OCI-LY3 (cell line): Measurements from ENCODE around the gene CASS4.

Source experiments
- EZH2phosphoT487 ChIP-seq: fragments of 200-600 bp; shearing (Covaris generic); IDR thresholded peaks from 2 replicates; pipeline ENCODE4 v1.6.1; 2018; ENCODE audit warnings: antibody characterized with exemption, mixed run types, low read depth
- TF ChIP-seq, protein P1 (sequence below): fragments of 200-600, 300-600 bp; sonication (generic); IDR thresholded peaks from 2 replicates; pipeline ENCODE4 v1.5.1; 2014; ENCODE audit warnings: antibody characterized with exemption, low read length, low read depth

DNA sequence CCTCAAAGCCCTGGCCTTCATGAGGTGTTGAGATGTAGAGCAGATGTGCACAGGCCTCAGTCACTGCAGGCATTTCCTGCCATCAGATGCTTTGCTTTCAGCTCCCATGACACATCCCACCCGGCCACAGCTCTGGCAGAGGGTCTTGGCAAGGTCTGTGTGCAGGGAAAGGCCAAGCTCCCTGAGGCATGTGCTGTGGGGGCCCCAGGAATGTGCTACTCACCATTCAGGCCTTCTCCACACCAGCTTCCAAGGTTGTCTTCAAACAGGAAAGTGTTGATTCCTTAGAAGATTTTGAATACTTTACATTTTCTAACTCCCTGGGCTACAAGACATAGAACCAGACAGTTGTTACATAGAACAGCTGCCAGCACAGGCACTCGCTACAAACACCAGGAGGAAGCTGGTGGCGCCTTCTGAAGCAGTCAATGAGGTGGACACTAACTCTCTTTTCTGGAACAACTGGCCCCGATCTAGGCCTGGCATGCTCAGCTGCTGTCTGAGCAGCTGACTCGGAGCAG is 27.8 kb downstream of the CASS4 start:
- TF ChIP-seq, protein P1, sequence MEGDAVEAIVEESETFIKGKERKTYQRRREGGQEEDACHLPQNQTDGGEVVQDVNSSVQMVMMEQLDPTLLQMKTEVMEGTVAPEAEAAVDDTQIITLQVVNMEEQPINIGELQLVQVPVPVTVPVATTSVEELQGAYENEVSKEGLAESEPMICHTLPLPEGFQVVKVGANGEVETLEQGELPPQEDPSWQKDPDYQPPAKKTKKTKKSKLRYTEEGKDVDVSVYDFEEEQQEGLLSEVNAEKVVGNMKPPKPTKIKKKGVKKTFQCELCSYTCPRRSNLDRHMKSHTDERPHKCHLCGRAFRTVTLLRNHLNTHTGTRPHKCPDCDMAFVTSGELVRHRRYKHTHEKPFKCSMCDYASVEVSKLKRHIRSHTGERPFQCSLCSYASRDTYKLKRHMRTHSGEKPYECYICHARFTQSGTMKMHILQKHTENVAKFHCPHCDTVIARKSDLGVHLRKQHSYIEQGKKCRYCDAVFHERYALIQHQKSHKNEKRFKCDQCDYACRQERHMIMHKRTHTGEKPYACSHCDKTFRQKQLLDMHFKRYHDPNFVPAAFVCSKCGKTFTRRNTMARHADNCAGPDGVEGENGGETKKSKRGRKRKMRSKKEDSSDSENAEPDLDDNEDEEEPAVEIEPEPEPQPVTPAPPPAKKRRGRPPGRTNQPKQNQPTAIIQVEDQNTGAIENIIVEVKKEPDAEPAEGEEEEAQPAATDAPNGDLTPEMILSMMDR, result no peak
- no peak for TF ChIP-seq EZH2phosphoT487
